ENCODE data around the gene CHKA.

The CHKA gene

GRCh38 chr11:68013611-68014156, 107.5 kb downstream of the CHKA start:
- no peak for DNase-seq (ENCODE audit: low read depth in 3 of 3)

- DNase-seq (ENCODE audit: low read depth in 3 of 3): no peak
These were observed 108.2 kb downstream of the CHKA start for GRCh38 chr11:68012843-68013610.

- no peak for DNase-seq (ENCODE audit: low read depth in 3 of 3)
These were observed 108.9 kb downstream of the CHKA start for GRCh38 chr11:68012044-68012842.

GRCh38 chr11:68011051-68011943, 109.9 kb downstream of the CHKA start:
- DNase-seq (ENCODE audit: low read depth in 3 of 3): no peak

- DNase-seq (ENCODE audit: low read depth in 3 of 3): no peak
These were observed 110.8 kb downstream of the CHKA start, which contains the start of gene ALDH3B1 for GRCh38 chr11:68010090-68011041. ALDH3B1 (plus strand) TSS chr11:68010327; CDS start chr11:68015298, 4,971 bp downstream.

GRCh38 chr11:68009391-68010089, 111.6 kb downstream of the CHKA start:
- no peak for DNase-seq (ENCODE audit: low read depth in 3 of 3)

- no peak for DNase-seq (ENCODE audit: low read depth in 3 of 3)
These were observed 112.5 kb downstream of the CHKA start for GRCh38 chr11:68008381-68009337.

GRCh38 chr11:68007498-68008380, 113.4 kb downstream of the CHKA start:
- DNase-seq (ENCODE audit: low read depth in 3 of 3): no peak

GRCh38 chr11:68006606-68007166, 114.5 kb downstream of the CHKA start:
- DNase-seq (ENCODE audit: low read depth in 3 of 3): no peak

GRCh38 chr11:68004551-68005335, 116.4 kb downstream of the CHKA start:
- no peak for DNase-seq (ENCODE audit: low read depth in 3 of 3)

GRCh38 chr11:68003846-68004550, 117.2 kb downstream of the CHKA start, which contains the start of gene UNC93B1:
UNC93B1 (minus strand) TSS chr11:68004097; CDS start chr11:68004043, 54 bp downstream.
- DNase-seq (ENCODE audit: low read depth in 3 of 3): peak; percentile 69 to 83 (median 74)

GRCh38 chr11:68002938-68003845, 118.0 kb downstream of the CHKA start:
- peak in 1 of 3 donors; percentile 46 for DNase-seq (ENCODE audit: low read depth in 3 of 3)

All from stimulated activated CD4-positive, alpha-beta T cell treated with anti-CD3 and anti-CD28 coated beads, TNF-alpha, amount 100 ng/mL, for 48 hours (primary cell).